Medulla oblongata (tissue), 1 donor: ENCODE results near the gene METTL16.
"Not testable (repeated sequence)": the region's sequence is repeated elsewhere in the genome, so short reads cannot be mapped to it uniquely, and the experiment has no call there.

Experiments used
- DNase-seq: peaks from one replicate; pipeline ENCODE4 v3.0.0-alpha.2; 2015; ENCODE audit errors: extremely low spot score

METTL16 gene

DNA sequence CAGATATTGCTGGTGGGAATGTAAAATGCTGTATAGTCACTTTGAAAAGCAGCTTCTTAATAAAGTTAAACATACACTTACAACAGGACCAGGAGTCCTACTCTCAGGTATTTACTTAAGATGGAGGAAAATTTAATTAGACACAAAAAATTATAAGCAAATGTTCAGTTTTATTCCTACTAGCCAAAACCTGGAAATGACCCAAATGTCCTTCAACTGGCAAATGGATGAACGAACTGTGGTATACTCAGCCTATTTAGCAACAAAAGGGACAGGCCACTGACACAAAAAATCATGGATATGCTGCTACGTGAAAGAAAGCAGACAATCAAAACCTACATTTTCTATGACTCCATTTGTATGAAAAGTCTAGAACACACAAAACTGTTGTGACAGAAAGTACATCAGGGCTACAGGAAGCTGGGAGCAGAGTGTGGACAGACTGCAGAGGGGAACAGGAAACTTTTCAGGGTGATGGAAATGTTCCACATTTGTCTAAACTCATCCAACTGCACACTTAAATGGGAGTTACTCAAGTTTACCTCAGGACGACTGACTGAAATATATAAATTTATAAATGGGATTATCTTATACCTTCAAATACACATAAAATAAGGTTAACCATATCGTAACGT lies 61.6 kb downstream of the METTL16 start:
- DNase-seq, result no peak

DNA sequence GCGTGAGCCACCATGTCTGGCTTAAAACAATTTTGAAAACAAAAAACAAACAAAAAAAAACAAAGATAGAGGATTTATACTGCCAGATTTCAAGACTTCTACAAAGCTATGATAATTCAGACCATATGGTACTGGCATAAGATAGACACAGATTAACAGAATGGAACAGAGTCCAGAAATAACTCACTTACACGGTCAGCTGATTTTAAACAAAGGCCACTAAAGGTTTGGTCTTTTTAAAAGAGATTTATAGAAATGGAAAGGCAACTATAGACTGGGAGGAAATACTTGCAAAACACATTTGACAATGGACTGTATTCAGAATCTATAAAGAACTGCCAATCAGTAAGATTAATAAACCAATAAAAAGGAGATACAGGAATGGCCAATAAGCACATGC lies 62.2 kb downstream of the METTL16 start:
- no peak for DNase-seq

DNA sequence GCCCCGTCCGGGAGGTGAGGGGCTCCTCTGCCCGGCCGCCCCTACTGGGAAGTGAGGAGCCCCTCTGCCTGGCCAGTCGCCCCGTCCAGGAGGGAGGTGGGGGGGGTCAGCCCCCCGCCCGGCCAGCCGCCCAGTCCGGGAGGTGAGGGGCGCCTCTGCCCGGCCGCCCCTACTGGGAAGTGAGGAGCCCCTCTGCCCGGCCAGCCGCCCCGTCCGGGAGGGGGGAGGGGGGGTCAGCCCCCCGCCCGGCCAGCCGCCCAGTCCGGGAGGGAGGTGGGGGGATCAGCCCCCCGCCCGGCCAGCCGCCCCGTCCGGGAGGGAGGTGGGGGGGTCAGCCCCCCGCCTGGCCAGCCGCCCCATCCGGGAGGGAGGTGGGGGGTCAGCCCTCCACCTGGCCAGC lies 64.2 kb downstream of the METTL16 start:
- DNase-seq, result not testable (repeated sequence)

DNA sequence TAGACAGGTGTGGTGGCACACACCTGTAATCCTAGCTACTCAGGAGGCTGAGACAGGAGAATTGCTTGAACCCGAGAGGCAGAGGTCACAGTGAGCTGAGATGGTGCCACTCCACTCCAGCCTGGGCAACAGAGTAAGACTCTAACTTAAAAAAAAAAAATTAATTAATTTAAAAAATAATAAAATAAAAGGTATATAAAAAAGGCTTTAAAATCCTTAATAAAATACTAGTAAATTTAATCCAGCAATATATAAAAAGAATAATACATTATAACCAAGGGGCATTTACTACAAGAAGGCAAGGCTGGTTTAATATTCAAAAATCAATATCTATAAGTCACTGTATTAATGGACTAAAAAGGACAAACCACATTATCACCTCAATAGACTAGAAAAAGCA lies 66.0 kb downstream of the METTL16 start:
- no peak for DNase-seq

DNA sequence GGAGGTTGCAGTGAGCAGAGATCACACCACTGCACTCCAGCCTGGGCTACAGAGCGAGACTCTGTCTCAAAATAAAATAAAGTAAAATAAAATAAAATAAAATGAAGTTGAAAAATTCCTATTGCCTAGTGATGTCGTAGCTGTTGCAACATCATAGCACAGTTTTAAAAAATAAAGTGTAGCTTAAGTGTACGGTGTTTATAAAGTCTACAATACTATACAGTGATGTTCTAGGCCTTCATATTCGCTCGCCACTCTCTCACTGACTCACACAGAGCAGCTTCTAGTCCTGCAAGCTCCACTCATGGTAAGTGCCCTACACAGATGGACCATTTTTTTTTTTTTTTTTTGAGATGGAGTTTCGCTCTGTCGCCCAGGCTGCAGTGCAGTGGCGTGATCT lies 67.3 kb downstream of the METTL16 start:
- DNase-seq, result no peak

DNA sequence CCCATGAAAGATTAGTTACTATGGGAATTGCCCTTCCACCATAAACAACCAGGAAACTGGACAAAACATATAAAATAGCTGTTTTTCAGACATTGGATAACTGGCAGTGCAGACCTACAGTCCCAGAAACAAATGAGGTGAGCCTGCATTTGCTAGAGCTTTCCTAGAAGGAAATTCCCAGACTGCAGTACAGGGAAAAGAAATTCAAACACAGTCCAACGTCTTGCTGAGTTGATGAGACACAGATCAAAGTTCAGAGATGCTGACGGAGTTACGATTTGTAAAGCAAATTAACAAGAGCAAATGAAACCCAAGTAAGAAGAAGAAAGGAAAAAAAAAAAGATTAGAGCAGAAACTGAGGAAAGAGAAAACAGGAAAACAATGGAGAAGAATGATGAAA lies 69.5 kb downstream of the METTL16 start:
- no peak for DNase-seq

DNA sequence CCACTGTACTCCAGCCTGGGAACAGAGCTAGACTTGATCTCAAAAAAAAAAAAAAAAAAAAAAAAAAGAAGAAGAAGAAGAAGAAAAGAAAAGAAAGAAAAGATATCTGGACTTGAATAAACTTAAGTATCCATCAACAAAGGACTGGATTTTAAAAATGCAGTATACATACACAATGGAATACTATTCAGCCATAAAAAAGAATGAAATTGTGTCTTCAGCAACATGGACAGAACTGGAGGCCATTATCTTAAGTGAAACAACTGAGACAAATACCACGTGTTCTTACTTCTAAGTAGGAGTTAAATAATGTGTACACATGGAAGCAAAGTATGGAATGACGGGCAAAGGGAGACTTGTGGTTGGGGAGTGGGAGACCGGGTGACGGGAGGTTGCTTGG lies 70.8 kb downstream of the METTL16 start:
- DNase-seq, result no peak

DNA sequence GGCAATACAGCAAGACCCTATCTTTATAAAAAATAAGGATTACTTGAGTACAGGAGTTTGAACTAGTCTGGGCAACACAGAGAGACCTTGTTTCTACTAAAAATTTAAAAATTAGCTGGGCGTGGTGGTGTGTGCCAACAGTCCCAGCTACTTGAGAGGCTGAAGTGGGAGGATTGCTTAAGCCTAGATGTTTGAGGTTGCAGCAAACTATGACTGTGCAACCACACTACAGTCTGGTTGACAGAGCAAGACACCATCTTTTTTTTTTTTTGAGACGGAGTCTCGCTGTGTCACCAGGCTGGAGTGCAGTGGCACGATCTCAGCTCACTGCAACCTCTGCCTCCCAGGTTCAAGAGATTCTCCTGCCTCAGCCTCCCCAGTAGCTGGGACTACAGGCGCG lies 71.7 kb downstream of the METTL16 start:
- DNase-seq, result not testable (repeated sequence)

DNA sequence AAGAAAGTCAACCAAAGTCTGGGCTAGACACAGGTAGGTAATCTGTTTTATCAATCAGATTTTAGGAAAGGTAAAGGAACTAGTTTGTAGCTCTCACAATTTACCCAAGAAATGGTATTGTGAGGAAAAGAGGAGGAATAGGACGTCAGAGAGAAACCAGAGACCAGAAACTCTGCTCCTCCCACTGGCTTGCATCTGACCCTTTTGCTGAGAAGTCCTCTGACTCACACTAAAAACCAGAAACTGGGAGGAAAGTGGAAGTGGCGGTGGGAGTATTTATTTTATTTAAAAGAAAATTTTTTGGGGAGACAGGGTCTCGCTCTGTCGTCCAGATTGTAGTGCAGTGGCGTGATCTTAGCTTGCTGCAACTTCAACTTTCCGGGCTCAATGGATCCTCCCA lies 72.9 kb downstream of the METTL16 start:
- no peak for DNase-seq

DNA sequence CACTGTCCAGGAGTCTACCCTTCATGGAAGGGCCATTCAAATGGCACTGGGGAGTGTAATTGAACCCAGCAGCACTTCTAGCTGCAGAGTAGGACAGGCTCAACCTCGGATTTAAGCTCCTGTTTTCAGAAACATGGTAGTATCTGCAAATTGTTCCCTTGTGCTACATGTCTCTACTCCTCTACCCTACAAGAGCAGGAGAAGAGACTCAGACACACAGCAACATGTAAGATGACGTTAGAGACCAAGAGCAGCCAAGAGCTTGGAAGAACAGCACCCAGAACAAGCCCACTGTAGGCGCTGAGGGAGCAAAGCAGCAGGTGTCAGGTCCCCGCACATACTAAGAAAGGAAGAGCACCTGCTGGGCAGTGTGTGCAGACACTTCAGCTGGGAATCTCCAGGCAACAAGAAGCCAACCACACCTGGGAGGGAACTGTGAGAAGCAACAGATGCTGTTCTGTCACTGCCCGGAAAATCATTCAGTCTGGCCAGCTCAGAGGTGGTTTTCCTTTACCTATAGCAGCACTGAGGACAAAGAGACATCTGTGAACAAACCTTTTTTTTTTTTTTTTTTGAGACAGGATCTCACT lies 75.3 kb downstream of the METTL16 start:
- DNase-seq, result no peak

DNA sequence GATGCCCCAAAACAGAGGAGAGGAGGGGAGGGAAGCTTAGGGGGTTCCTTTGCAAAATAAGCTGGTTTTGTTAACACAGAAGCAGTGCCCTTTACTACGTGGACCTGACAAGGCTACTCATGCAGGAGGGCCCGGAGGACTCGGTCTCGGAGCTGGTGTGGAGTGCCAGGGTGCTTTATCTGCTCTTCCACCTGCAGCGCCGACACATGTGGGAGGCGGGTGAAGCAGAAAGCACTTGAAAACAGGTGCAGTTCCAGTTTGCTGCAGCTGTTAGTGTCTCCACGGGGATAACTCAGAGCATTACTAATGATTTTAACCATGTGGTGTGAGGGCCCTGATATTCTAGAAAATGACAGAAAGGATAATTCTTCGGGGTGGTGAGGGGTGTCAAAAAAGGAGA lies 75.8 kb downstream of the METTL16 start:
- no peak for DNase-seq

DNA sequence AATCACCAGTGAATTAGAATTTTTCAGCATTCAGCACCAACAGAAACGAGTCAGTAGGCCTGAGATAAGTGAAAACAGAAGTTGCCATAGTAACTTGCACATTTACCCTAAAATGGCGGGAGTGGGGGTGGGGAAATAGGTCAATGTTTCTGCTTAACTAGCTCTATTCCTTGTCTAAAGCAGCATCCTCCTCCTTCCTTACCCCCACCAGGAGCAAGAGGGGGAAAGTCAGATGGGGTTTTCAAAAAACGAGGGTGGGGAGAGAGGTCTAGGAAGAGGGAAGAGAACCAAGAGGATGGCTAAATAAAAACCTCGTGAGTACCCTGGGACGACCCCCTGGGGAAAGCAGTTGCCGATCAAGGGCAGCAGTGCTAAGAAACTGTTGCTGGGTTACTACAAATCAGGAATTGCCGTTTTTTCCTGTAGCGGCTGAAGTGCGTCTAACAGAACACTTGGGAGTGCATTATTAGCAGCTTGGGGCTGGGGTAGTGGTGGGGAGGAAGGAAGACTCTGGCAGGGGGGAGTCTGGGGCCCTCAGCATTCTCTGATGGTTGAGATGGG lies 76.4 kb downstream of the METTL16 start:
- DNase-seq, result peak; percentile 49

DNA sequence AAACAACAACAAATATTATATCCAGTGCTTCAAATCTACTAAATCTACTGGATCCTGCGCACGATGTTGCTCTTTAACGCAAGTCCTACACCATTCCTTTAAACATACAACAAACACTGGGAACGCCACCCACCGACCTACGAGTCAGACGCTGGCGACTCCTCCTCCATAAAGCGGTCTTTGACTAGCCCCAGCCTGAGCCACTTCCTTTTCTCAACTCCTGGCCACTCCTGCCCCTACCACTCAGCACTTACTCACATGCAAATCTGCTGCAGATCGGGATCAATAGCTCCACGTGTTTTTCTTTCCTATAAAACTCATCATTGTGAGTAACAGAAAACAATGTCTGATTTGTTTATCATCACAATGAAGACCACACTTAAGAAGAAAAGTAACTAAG lies 78.0 kb downstream of the METTL16 start:
- no peak for DNase-seq

DNA sequence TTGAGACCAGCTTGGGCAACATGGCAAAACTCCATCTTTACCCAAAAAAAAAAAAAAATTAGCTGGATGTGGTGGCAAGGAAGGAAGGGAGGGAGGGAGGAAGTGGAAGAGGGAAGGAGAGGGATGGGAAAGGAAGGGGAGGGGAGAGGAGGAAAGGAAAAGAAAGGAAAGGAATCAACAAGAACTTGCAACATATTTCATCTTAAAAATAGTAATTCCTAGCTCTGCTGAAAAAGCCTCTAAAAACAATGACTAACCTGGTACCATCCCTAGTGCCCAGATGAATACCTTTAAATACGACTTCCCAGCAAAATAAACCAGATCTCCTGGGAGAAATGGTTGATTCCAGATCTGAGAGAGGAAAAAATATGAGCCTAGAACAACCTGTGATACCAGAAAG lies 83.8 kb downstream of the METTL16 start:
- DNase-seq, result no peak

DNA sequence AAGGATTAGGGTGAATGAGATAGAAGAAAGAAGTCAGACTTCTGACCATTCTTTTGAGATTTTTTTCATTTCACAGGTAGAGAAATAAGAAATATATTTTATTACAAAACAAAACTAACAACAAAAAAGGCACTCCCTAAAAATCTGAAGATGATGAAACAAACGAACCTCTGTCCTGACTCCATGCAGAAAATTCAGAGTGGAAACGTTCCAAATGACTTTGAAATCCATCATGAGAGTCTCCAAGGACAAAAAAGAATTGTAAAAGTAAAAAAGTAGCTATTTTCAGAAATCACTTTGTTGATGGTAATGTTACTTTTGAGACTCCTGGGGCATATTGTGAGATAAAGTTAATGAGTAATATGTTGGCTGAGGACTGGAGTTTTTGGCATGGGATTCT lies 84.5 kb downstream of the METTL16 start:
- DNase-seq, result no peak

DNA sequence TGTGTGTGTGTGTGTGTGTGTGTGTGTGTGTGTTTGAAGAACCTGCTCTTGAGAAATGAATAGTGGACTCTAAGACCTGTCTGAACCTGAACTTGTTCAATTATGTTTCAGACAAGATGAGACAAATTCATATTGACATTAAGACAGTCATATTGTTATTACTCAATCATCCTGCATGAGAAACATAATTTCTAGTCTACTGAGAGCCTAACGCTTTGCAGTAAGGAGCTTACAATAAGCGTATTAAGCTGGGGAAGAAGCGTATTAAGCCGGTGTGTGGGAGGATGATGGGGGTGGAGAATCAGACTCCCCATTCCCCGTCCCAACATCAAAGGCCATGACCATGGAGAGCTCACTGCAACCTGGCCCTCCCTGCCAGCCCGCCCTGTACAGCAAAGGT lies 88.4 kb downstream of the METTL16 start:
- DNase-seq, result no peak

DNA sequence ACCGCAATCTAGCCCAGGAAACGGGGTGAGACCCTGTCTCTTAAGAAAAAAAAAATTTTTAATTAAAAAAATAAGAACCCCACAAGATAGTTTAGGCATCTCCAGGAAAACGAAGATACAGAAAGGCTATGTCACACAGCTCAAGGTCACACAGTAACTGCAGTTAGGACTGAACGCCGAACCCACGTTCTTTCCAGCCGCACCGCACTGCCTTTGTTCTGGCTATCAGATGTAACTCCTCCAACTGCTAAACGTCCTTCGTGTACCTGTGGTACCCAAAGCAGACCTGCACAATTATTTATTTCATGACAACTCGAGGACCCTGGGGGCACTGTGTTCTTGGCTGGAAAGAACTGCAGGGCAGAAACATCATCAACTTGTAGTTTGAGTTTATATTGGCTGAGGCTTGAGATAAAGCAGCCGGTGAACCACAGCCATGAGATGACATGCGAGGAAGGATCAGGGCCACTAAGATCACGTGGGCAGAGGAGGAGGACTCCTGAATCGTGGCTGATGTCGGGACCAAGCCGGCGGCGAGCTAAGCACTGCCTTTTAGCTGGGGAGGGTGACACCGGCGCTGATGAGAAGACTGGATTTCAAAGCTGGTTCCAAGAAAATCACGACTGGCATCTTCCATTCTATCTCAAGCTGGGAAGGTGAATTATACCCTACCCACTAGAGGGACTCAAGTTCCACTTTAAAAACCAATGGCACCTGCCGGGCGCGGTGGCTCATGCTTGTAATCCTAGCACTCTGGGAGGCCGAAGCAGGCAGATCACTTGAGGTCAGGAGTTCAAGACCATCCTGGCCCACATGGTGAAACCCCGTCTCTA lies 90.2 kb downstream of the METTL16 start:
- no peak for DNase-seq

DNA sequence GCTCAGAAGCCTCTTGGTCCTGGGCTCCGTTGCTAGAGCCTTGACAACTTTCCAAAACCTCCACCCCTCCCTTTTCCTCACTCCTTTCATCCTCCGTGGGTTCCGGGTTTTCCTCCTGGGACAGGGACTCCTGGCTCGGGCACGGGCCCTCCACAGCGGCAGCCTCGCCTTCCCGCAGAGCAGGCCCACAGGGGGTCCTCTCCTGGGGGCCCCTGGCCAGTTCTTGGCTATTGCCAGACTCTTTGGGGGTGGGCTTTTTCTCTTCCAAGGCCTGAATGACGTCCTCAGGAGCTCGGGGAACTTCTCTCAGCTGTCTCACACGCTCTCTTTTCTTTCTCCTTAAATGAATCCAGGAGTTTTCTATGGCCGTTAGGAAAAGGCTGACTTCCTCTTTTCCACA lies 91.5 kb downstream of the METTL16 start:
- no peak for DNase-seq

DNA sequence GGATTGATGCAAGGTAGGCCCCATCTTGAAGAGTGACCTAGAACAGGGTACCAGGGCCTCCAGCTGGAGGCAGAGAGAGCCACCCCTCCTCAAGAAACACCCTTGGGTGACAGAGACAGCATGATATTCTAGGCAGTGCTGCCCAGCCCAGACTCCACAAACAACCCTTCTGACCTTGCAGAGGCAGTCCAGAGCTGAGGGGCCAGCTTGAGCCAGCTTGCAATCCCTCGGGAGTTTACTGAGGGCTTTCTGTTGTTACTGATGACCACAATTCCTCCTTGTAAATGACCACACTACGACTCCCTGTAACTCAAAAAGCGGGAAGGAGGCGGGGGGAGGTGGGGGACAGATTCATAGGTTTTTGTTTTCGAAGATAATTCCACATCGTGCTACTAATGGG lies 92.2 kb downstream of the METTL16 start:
- no peak for DNase-seq

DNA sequence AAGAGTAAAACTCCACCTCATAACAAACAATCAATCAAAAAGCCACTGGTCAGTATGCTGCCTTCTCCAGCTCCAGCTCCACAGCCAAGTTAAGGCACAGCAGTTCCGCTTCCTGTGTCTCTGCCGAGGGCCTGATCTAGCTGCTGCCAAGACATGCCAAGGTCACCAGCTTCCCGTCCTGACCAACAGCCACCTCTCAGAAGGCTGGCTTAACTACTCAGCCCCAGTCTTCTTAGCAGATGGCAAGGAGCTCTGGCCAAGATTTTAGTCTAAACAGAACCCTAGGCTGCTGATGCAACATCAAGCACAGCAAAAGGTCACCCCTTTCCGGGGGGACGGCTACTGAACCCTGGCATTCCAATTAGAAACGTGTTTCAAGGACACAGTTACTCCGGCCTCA lies 93.1 kb downstream of the METTL16 start:
- DNase-seq, result no peak

DNA sequence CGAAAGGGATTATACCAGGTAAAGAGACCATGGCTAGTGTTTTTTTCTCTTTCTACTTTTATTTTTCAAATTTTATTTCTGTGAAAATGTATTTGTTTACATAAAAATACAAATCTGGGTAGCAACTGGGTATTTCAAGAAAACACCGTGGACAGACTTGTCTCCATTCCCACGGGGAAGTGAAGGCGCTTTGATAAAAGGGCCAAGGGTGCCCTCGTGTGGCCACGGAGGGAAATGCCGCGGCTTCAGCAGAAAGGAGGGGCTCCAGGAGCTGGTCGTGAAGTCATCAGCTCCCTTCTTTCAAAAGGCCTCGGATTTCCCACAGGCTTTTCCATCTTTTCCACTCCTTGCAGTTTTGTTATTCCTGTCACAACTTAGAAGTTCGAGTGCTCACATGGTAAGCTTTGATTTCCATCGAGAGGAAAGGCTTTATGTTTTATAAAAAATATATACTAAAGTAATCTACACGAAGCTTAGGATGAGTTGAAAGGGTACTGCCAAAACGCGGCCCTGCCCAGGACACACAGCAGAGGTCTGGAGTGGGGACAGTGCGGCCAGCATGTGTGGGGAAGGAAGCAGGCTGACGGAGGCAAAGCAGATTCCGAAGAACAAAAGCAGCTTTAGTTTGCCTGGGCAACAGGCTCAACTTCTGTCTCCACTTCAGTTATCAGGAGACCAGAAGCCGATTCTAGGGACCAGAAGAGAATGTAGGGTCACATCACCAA lies 95.5 kb downstream of the METTL16 start:
- DNase-seq, result peak; percentile 96

DNA sequence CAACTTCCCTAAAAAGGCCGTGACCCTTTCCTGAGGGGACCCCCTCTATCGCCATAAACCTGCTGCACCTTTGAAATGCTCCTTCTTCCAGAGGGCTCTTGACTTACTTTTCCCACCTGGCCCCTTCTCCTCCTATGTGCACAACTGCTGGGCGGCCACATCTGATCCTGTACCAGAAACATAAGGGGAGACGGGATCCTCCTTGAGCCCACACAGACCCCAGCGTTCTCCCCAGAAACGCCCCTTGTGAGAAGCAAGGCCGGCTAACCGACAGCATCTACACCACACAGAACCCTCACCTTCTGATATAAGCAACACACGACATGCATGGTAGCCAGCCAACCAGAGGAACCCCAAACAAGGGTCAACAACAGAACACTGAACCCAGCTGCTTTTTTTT lies 96.6 kb downstream of the METTL16 start:
- no peak for DNase-seq
